Thymus (tissue), 11 donors: ENCODE results near the gene ZNF296. TPM values are rescaled to one million over a fixed set of nuclear protein-coding genes. Genes with fewer than 3 reads are reported as not detected.

Experiments
- DNase-seq, 9 donors: peaks; one replicate each; pipeline ENCODE4 v3.0.0-alpha.2; 2013; ENCODE audit warnings: low spot score in 9 of 9, low read depth in 6 of 9, missing footprints in 1 of 9
- H3K27ac ChIP-seq, 2 donors: one replicate each; pipeline ENCODE4 v1.5.1; 2013; ENCODE audit warnings: control low read depth in 1 of 2, low read depth in 1 of 2, low read length in 1 of 2, mild to moderate bottlenecking in 1 of 2, moderate library complexity in 1 of 2
- H3K27me3 ChIP-seq, 2 donors: one replicate each; pipeline ENCODE4 v1.5.1; 2013; ENCODE audit warnings: low read length in 1 of 2; ENCODE audit not compliant: control insufficient read depth in 2 of 2, insufficient read depth in 1 of 2
- H3K36me3 ChIP-seq, 2 donors: one replicate each; pipeline ENCODE4 v1.5.1; 2013; ENCODE audit warnings: low read length in 1 of 2, mild to moderate bottlenecking in 1 of 2, moderate library complexity in 1 of 2; ENCODE audit not compliant: control insufficient read depth in 2 of 2, insufficient read depth in 2 of 2
- H3K4me1 ChIP-seq, 2 donors: one replicate each; pipeline ENCODE4 v1.5.1; 2013; ENCODE audit warnings: low read length in 2 of 2; ENCODE audit not compliant: control insufficient read depth in 2 of 2, insufficient read depth in 2 of 2
- H3K4me3 ChIP-seq, 2 donors: one replicate each; pipeline ENCODE4 v1.5.1; 2013; ENCODE audit warnings: low read length in 2 of 2, control low read depth in 1 of 2, mild to moderate bottlenecking in 1 of 2
- H3K9me3 ChIP-seq, 2 donors: one replicate each; pipeline ENCODE4 v1.5.1; 2013; ENCODE audit warnings: low read length in 1 of 2, mild to moderate bottlenecking in 1 of 2; ENCODE audit not compliant: control insufficient read depth in 2 of 2, insufficient read depth in 1 of 2
- WGBS: extraction: QIAGEN DNeasy Blood & Tissue Kit; methylation state at CpG from one replicate; pipeline ENCODE4 v1.1.7; 2013; 5-methylcytosine and 5-hydroxymethylcytosine counted together
- polyA plus RNA-seq: library from polyadenylated mRNA; stranded (reverse); fragments of 200-250 nt; gene quantifications from one replicate; pipeline ENCODE4 v1.2.3, GENCODE V29; 2013
- total RNA-seq: library from RNA; stranded (reverse); fragments of 120-200 nt; gene quantifications from one replicate; pipeline ENCODE4 v1.2.4, GENCODE V29; 2013
- donor health status: healthy.

The ZNF296 gene
- total and polyA plus RNA-seq, 2 donors = 0.19 to 2.9 TPM

- no peak overlapping the region for H3K27ac ChIP-seq
- WGBS = 96% methylated on average over 14 of the region's 14 CpGs
- DNase-seq = no peak
These were observed 17.6 kb downstream of the ZNF296 start for GRCh38 chr19:45058622-45059159.

GRCh38 chr19:45057444-45057843 is 18.8 kb downstream of the ZNF296 start:
- WGBS = 96% methylated on average over 9 of the region's 9 CpGs
- H3K27me3 ChIP-seq = no peaks in the 10 kb centered on the region
- no peaks in the 10 kb centered on the region for H3K4me1 ChIP-seq
- DNase-seq = no peak
- no peak overlapping the region for H3K4me3 ChIP-seq
- H3K9me3 ChIP-seq = peaks cover 0 to 1% of the 10 kb centered on the region in 2 donors
- H3K27ac ChIP-seq = no peak overlapping the region
- peaks cover 87 to 93% of the 10 kb centered on the region in 2 donors for H3K36me3 ChIP-seq

More at GRCh38 chr19:45058622-45059159, 17.6 kb downstream of the ZNF296 start:
- Histone ChIP-seq H3K4me1 (no peaks in the 10 kb centered on the region), H3K36me3 (peaks cover 90 to 93% of the 10 kb centered on the region in 2 donors), H3K4me3 (no peak overlapping the region), H3K9me3 (peaks cover 0 to 1% of the 10 kb centered on the region in 2 donors), H3K27me3 (no peaks in the 10 kb centered on the region)

- DNase-seq = no peak
- H3K4me1 ChIP-seq = no peaks in the 10 kb centered on the region
- no peak overlapping the region for H3K27ac ChIP-seq
- peaks cover 89 to 94% of the 10 kb centered on the region in 2 donors for H3K36me3 ChIP-seq
- no peak overlapping the region for H3K4me3 ChIP-seq
- WGBS = 88% methylated on average over 8 of the region's 8 CpGs
- no peaks in the 10 kb centered on the region for H3K27me3 ChIP-seq
- H3K9me3 ChIP-seq = peaks cover 0 to 1% of the 10 kb centered on the region in 2 donors
These were observed 19.4 kb downstream of the ZNF296 start for GRCh38 chr19:45056831-45057230.

GRCh38 chr19:45051929-45052579 is 24.2 kb downstream of the ZNF296 start:
- Histone ChIP-seq H3K27me3 (no peaks in the 10 kb centered on the region), H3K27ac (peak overlapping the region in 1 of 2 donors; percentile 18), H3K4me3 (no peak overlapping the region), H3K4me1 (no peaks in the 10 kb centered on the region), H3K9me3 (no peaks in the 10 kb centered on the region), H3K36me3 (peaks cover 45 to 55% of the 10 kb centered on the region in 2 donors)
- DNase-seq = no peak
- 91% methylated on average over 9 of the region's 9 CpGs for WGBS

GRCh38 chr19:45050036-45050435 is 26.2 kb downstream of the ZNF296 start:
- Histone ChIP-seq H3K27me3 (no peaks in the 10 kb centered on the region), H3K27ac (no peak overlapping the region), H3K36me3 (peaks cover 44 to 48% of the 10 kb centered on the region in 2 donors), H3K4me3 (no peak overlapping the region), H3K4me1 (no peaks in the 10 kb centered on the region), H3K9me3 (no peaks in the 10 kb centered on the region)
- 96% methylated on average over 6 of the region's 6 CpGs for WGBS
- no peak for DNase-seq

- 96% methylated on average over 8 of the region's 8 CpGs for WGBS
- no peaks in the 10 kb centered on the region for H3K4me1 ChIP-seq
- no peaks in the 10 kb centered on the region for H3K9me3 ChIP-seq
- H3K36me3 ChIP-seq = peaks cover 45 to 48% of the 10 kb centered on the region in 2 donors
- H3K27ac ChIP-seq = no peak overlapping the region
- H3K27me3 ChIP-seq = no peaks in the 10 kb centered on the region
- H3K4me3 ChIP-seq = no peak overlapping the region
- DNase-seq = no peak
These were observed 27.1 kb downstream of the ZNF296 start for GRCh38 chr19:45049073-45049736.

- no peak overlapping the region for H3K4me3 ChIP-seq
These were observed 29.0 kb downstream of the ZNF296 start for GRCh38 chr19:45047188-45047797.

GRCh38 chr19:45046355-45046754 is 29.9 kb downstream of the ZNF296 start:
- no peak overlapping the region for H3K27ac ChIP-seq
- no peaks in the 10 kb centered on the region for H3K4me1 ChIP-seq
- peaks cover 42 to 48% of the 10 kb centered on the region in 2 donors for H3K36me3 ChIP-seq
- H3K27me3 ChIP-seq = no peaks in the 10 kb centered on the region
- WGBS = 97% methylated on average over 7 of the region's 7 CpGs
- no peak for DNase-seq
- H3K4me3 ChIP-seq = no peak overlapping the region
- H3K9me3 ChIP-seq = no peaks in the 10 kb centered on the region

More at GRCh38 chr19:45047188-45047797, 29.0 kb downstream of the ZNF296 start:
- Histone ChIP-seq H3K27me3 (no peaks in the 10 kb centered on the region), H3K27ac (no peak overlapping the region), H3K36me3 (peaks cover 40 to 44% of the 10 kb centered on the region in 2 donors), H3K4me1 (no peaks in the 10 kb centered on the region), H3K9me3 (no peaks in the 10 kb centered on the region)
- DNase-seq = peak in 1 of 9 donors; percentile 11
- WGBS = 46% methylated on average over 7 of the region's 7 CpGs
